ENCODE results near the gene HOXC6.

HOXC6 gene

GRCh38 chr12:54017027-54017788 is 11.0 kb upstream of the HOXC6 start:
- no peak for TF ChIP-seq REST (IDR thresholded peaks at IDR 0.05; ENCODE audit: insufficient replicate concordance, low read depth)
- no peak for TF ChIP-seq GABPA (IDR thresholded peaks at IDR 0.05; ENCODE audit: low read depth)
- TF ChIP-seq SPI1 (IDR thresholded peaks at IDR 0.05; ENCODE audit: borderline replicate concordance, low read depth): no peak
- TF ChIP-seq POLR2AphosphoS5 (IDR thresholded peaks at IDR 0.05; ENCODE audit: low read depth): no peak
- TF ChIP-seq CTCF (IDR thresholded peaks at IDR 0.05; ENCODE audit: insufficient read depth, low read length): no peak
- Histone ChIP-seq H3K4me3 (replicated peaks; ENCODE audit: insufficient read depth, low read length) (peak overlapping the region; percentile 39), H3K27ac (replicated peaks) (no peak overlapping the region), H3K27me3 (ENCODE audit: insufficient read depth, poor library complexity, severe bottlenecking) (peaks cover 50% of the 10 kb centered on the region)
- DNase-seq (ENCODE audit: low read depth in 1 of 2, low spot score in 1 of 2): no peak

GRCh38 chr12:54017878-54018467 is 10.3 kb upstream of the HOXC6 start:
- Histone ChIP-seq H3K27me3 (ENCODE audit: insufficient read depth, poor library complexity, severe bottlenecking) (peaks cover 42% of the 10 kb centered on the region), H3K4me3 (replicated peaks; ENCODE audit: insufficient read depth, low read length) (peak overlapping the region; percentile 39), H3K27ac (replicated peaks) (peak overlapping the region; percentile 40)
- TF ChIP-seq SPI1 (IDR thresholded peaks at IDR 0.05; ENCODE audit: borderline replicate concordance, low read depth) (no peak), REST (IDR thresholded peaks at IDR 0.05; ENCODE audit: insufficient replicate concordance, low read depth) (no peak), POLR2AphosphoS5 (IDR thresholded peaks at IDR 0.05; ENCODE audit: low read depth) (no peak), CTCF (IDR thresholded peaks at IDR 0.05; ENCODE audit: insufficient read depth, low read length) (no peak), GABPA (IDR thresholded peaks at IDR 0.05; ENCODE audit: low read depth) (no peak)
- peak in 1 of 2 experiments; percentile 57 for DNase-seq (ENCODE audit: low read depth in 1 of 2, low spot score in 1 of 2)

GRCh38 chr12:54018468-54018984 is 9.7 kb upstream of the HOXC6 start:
- DNase-seq (ENCODE audit: low read depth in 1 of 2, low spot score in 1 of 2): no peak
- no peak overlapping the region for H3K4me3 ChIP-seq (replicated peaks; ENCODE audit: insufficient read depth, low read length)
- peak overlapping the region; percentile 40 for H3K27ac ChIP-seq (replicated peaks)
- H3K27me3 ChIP-seq (ENCODE audit: insufficient read depth, poor library complexity, severe bottlenecking): peaks cover 37% of the 10 kb centered on the region
- TF ChIP-seq REST (IDR thresholded peaks at IDR 0.05; ENCODE audit: insufficient replicate concordance, low read depth) (no peak), SPI1 (IDR thresholded peaks at IDR 0.05; ENCODE audit: borderline replicate concordance, low read depth) (no peak), GABPA (IDR thresholded peaks at IDR 0.05; ENCODE audit: low read depth) (no peak)
